ENCODE results near the gene CYP2W1.
"Not testable (repeated sequence)": the region's sequence is repeated elsewhere in the genome, so short reads cannot be mapped to it uniquely, and the experiment has no call there.

Gene CYP2W1
- total RNA-seq = 0 to 0.04 (median 0) reads per million in 3 experiments

- DNase-seq = no peak
These were observed at the start of gene CYP2W1 for GRCh38 chr7:983004-983615. Gene CYP2W1 (plus strand): TSS chr7:983181. CDS start chr7:983212, 31 bp downstream.

- no peak for DNase-seq
These were observed 48.4 kb upstream of the CYP2W1 start for GRCh38 chr7:934469-935163.

GRCh38 chr7:935164-935873 is 47.7 kb upstream of the CYP2W1 start:
- no peak for DNase-seq

GRCh38 chr7:935874-936385 is 47.1 kb upstream of the CYP2W1 start:
- no peak for DNase-seq

GRCh38 chr7:936386-937054 is 46.5 kb upstream of the CYP2W1 start:
- no peak for DNase-seq

- no peak for DNase-seq
These were observed 45.0 kb upstream of the CYP2W1 start for GRCh38 chr7:937856-938484.

- no peak for DNase-seq
These were observed 44.3 kb upstream of the CYP2W1 start for GRCh38 chr7:938546-939185.

GRCh38 chr7:939843-940242 is 43.1 kb upstream of the CYP2W1 start:
- no peak for DNase-seq

- no peak for DNase-seq
These were observed 42.2 kb upstream of the CYP2W1 start for GRCh38 chr7:940599-941408.

GRCh38 chr7:943793-944192 is 39.2 kb upstream of the CYP2W1 start:
- DNase-seq = not testable (repeated sequence)

GRCh38 chr7:944744-945143 is 38.2 kb upstream of the CYP2W1 start:
- no peak for DNase-seq

- DNase-seq = no peak
These were observed 37.8 kb upstream of the CYP2W1 start for GRCh38 chr7:945147-945555.

- no peak for DNase-seq
These were observed 37.3 kb upstream of the CYP2W1 start for GRCh38 chr7:945556-946255.

- no peak for DNase-seq
These were observed 36.6 kb upstream of the CYP2W1 start for GRCh38 chr7:946256-946996.

- DNase-seq = no peak
These were observed 35.4 kb upstream of the CYP2W1 start for GRCh38 chr7:947391-948210.

- no peak for DNase-seq
These were observed 33.7 kb upstream of the CYP2W1 start for GRCh38 chr7:949021-949934.

- DNase-seq = no peak
These were observed 31.0 kb upstream of the CYP2W1 start for GRCh38 chr7:951881-952547.

Data from central memory CD4-positive, alpha-beta T cell (primary cell).